NCI-H524 (cell line): ENCODE results near the gene CTSW.

Experiments
- DNase-seq, 2 experiments: peaks; one replicate each; lab custom pipeline; 2025; lab: John Stamatoyannopoulos, UW

The CTSW gene

DNA sequence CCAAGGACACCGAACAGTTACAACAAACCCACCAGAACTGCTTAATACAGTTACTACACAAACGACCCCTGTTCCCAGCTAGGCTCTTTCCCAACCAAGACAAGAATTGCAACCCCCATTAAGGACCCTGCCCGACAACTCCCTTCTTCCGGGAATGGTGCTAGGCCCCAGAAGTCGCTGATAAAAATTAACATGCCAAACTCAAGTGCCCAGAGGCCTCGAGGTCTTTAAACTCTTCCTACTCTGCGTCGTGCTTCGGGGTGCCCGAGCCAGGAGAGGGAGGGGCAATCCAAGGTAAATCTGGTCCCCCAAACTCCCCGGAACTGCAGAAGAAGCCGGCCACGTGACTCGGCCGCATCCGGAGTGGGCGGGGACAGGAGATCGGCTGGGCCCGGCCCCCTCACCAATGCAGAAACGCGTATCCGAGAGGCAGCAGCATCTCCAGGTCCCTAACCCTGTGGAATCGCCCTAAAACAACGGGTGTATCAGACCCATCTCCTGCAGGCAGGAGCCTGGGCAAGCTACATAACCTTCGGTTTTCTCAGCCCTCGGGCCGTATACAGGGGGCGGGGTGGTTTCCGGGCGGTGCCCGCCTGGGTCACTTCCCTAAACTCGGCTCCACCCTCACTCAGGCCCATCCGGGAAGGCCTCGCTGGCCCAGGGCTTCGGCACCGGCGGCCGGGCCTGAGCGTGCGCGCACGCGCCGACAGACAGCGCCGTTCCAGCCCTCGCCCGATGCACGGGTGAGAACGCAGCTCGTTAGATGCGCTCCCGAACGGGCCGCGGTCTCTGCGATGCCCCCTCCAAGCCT is 22.7 kb upstream of the CTSW start:
- peak; percentile 52 for DNase-seq

- DNase-seq = no peak
Measured at GRCh38 chr11:65857500-65857852, 22.2 kb upstream of the CTSW start.

DNA sequence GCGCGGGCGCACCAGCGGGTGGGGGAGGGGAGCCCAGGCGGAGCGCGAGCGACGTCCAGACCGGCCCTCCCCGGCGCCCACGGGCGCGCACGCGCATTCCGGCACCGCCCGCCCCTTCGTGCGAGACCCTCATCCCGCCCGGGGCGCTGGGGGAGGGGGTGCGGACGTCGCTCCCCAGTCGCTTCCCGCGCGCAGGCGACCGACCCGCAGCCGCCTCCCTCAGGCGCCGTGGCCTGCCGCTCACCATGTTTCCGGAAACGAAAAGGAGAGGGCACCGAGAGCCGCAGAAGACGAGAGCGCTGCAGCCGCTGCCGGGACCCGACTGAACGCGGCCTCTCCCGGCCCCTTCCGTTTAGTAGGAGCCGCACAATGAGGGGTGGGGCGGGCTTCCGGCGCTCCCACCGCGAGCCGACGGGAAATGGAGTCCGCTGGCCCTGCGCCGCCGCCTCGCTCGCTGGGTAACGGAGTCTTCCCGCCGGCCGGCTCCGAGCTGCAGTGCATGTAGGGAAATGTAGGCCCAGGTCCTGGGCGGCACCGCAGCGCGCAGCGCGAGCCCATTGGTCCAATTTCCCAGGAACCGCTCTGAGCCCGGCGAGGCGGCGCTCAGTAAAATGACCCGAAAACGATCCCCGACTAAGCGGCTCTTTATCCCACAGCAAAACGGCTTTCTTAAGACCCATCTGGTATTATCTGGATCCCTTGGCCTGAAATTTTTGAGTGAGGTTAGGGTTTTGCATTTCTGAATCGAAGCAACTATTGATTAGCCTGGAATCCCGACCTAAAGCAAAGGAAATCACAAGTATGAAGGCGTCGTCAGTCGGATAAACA is 21.6 kb upstream of the CTSW start, which contains the start of gene CFL1:
Gene CFL1, minus strand, starts transcription at position 328 of the 828 bp plus-strand sequence. Its CDS starts 81 bp downstream, at position 247.
- peak; percentile 82 to 96 for DNase-seq

DNA sequence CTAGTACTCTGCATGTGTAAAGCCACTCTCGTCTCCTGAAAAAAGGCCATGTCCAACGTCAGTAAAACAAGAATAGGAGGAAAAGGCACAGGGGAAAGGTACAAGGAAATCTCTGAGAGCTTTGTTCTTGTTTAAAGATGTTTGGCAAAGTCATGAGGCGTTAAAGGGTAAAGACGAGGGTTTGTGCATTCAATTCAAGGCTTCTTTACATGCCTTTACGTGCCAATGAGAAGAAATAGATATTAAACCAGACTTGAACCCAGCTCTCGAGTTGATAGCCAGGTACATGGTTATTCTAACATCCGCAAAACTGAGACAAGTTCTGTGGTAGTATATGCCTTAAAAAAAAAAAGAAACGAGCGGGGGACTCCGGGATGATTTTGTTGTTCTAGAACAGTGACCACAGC is 21.0 kb upstream of the CTSW start:
- DNase-seq = no peak

DNA sequence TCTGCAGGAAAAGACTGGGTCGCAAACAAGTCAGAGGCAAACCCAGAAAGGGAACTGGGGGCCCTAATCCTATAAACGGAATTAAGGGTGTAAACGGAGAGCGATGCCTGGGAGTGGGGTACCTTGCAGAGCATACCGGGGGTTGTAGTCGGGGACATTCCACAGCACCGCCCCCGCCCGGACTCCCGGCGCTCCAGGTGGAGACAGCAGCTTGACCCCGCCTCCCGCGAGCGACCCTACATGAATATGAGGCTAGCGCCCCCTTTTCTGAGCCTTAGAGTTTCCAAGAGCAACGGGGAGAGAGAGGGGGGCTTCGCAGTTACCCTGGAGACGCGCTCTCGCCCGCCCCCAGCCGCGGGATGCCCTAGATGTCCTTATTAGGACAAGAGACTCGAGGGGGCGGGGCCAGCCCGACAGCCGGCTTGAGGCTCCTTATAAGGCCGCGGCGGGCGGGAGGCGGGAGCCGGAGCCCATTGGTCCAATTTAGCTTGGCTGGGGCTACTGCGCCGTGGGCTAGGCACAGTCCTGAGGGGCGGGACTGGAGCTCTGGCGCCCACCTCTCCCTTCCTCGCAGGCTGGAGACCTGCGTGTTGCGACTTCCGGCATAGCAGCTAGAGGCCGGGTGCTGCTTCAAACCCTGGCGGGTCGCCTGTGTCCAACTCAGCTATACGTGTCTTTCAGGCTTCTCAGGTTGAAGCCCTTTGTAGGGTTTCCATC is 20.4 kb upstream of the CTSW start:
- peak; percentile 98 for DNase-seq

- no peak for DNase-seq
Measured at GRCh38 chr11:65859812-65860277, 19.8 kb upstream of the CTSW start.

DNA sequence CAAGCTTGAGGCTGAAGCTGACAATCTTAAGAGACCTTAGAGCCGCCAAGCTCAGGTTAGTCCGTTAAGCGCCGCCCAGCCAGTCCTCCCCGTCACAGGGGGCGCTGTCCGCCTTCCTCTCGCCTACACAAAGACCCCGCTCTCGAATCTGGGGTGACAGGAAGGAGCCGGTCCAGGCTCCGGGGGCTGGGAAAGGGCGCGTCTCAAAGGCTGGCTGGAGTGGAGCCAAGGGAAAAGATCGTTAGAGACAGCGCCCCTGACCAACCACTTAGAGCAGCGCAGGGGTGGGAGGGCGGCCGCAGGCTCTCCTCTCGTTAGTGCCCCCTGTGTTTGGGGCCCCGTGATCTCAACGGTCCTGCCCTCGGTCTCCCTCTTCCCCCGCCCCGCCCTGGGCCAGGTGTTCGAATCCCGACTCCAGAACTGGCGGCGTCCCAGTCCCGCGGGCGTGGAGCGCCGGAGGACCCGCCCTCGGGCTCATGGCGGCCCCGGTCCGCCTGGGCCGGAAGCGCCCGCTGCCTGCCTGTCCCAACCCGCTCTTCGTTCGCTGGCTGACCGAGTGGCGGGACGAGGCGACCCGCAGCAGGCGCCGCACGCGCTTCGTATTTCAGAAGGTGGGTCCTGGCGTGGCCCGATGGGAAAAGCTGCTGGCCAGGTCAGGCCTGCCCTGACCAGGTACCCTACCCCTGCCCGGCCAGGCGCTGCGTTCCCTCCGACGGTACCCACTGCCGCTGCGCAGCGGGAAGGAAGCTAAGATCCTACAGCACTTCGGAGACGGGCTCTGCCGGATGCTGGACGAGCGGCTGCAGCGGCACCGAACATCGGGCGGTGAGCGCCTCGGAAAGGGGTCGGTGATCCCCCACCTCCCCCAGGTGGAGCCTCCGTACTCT is 19.1 kb upstream of the CTSW start, which contains the start of gene MUS81:
Gene MUS81, plus strand, starts transcription at position 156 of the 887 bp plus-strand sequence. Its CDS starts 321 bp downstream, at position 477.
- DNase-seq = peak; percentile 94 to 95

- no peak for DNase-seq
Measured at GRCh38 chr11:65861165-65861505, 18.5 kb upstream of the CTSW start.

GRCh38 chr11:65861533-65862183 is 18.0 kb upstream of the CTSW start:
- no peak for DNase-seq

- DNase-seq = no peak
Measured at GRCh38 chr11:65862191-65862735, 17.4 kb upstream of the CTSW start.

GRCh38 chr11:65862941-65863888 is 16.4 kb upstream of the CTSW start:
- no peak for DNase-seq

DNA sequence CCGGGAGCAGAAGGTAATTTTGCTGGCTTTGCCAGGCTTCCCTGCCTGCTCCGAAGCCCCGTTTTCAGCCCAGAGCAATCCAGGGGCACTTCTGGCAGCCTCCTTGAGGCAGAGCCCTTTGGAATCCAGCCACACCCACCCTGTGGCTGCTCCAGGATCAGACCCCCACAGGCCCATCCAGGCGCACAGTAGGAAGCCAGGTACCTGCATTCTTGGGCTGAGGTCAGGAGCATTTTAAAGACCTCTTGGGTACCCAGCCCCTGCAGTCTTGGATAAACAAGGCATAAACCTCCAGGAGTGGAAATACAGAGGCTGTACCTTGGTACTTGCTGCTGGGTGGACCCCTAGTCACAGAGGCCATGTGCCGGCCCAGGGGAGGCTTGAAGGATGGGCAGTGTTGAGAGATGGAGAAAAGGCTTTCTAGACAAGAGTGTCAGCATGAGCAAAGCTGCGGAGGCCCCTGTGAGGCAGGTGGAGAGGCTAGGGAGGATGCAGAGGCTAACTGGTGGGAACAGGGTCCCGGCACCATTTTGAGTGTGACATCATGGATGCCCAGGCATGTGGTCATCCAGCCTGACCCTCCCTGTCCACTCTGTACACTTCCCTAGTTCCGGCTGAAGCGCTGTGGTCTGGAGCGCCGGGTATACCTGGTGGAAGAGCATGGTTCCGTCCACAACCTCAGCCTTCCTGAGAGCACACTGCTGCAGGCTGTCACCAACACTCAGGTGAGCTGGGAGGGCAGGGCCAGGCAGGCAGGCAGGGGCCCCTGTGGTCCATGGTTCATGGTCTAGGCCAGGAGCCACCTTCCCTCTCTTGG is 15.5 kb upstream of the CTSW start:
- no peak for DNase-seq

- no peak for DNase-seq
Measured at GRCh38 chr11:65864706-65865471, 14.7 kb upstream of the CTSW start.

DNA sequence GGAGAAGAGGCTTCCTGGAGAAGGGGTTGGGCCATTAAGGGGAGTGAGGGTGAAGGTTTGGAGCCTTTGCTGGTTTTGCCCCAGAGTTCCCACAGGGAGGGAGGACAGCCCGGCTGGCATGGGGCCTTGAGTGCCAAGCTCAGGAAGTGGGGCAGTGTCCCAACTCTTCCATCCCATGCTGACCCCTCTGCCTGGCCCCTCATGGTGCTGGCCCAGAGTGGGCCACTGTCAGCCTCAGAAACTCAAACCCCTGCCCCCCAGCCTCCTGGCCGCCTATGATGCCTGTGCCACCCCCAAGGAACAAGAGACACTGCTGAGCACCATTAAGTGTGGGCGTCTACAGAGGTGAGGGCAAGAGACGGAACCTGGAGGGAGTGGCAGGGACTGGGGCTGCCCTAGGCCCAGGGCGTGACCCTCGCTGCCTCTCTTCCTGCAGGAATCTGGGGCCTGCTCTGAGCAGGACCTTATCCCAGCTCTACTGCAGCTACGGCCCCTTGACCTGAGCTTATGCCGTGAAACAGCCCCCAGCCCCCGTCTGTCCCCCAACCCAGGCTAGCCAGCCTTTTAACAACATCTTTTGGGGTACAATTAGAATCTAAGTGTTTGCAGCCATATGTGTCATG is 14.0 kb upstream of the CTSW start:
- DNase-seq = no peak

DNA sequence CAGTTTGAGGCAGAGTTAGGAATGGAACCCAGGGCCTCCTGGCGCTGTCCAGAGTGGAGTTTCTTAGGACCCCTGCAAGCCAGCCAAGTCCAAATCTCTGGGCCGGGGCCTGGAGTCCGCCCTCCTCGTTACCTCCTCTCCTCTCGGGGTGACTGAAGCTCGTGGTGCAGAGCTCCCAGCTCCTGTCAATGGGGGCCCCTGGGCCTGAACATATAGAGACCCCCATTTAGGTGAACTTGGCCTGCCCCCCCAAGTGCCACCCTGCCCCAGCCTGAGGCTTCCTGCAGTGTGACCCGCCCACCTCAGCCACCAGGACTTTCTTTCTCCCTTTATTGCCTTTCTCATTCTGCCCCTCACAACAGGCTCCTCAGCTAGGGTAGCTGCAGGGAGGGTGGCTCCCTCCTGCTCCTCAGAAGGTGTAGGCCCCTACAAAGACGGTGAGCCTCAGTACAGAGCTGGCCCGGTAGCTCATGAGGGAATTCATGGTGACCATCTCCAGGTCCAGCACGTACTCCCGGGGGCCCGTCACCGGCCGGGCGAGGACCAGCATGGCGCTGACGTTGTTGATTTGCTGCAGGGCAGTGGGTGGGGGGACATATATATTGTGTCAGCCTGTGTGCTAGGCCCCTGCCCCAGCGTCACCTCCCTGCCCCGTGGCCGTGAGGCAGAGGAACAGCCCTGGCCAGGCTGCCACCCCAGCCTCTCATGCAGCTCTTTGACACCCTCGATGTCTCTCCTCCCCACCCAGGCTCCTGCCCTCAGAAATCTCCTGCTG is 12.9 kb upstream of the CTSW start:
- no peak for DNase-seq

DNA sequence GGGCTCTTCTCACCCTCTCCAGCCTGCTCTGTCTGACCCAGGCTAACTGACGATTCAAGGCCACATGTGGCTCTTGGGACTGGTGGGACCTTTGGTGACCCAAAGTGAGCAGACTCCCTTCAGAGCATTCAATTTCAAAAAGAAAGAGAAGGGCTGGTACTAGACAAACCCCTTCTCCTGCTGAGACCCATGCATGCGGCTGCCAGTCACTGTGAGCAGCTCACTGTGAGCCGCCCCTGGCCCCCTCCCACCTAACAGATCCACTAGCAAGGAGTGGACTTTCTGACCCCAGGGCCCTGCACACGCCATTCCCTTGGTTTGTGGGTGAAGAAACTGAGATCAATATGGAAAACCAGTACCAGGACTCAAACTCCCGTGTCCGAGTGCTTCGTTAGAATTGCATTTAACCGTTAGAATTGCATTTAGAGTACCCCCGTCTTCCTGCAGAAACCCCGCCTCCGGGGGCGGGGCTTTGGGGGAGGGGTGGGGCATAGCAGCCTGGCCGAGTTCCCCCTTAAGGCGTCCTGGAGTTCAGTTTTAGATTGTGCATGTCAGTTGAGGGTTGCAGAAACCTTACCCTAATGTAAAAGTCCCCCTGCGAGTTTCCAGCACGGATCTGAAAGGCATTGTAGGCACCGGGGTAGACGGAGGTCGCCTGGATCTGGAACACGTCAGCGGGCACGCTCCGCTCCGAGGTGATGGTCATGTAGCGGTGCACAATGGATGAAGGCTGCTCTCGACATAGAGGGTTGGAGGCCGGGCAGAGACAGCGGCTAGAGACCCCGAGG is 12.2 kb upstream of the CTSW start:
- no peak for DNase-seq
